Panc1 (cell line): ENCODE data around the gene ADD1. TPM values are rescaled to one million over a fixed set of nuclear protein-coding genes. Genes with fewer than 3 reads are reported as not detected.

Source experiments
- ATAC-seq: fragments of 200-7000 bp; cut with Tn5 transposase; 2 replicates; pipeline ENCODE4 v1.9.1; 2020; ENCODE audit warnings: mild to moderate bottlenecking, moderate library complexity
- BruUV-seq: library from RNA; stranded (reverse); fragments of 400-500 nt; replicated peaks from 2 replicates; lab custom pipeline; 2021; lab: Mats Ljungman, UMichigan
- CTCF ChIA-PET: fragments of 300-600 bp; sonication (Branson Sonifier 250); formaldehyde crosslinking; loops from one replicate; lab custom pipeline; 2022; ENCODE audit warnings: antibody characterized with exemption; lab: Charles Lee
- POLR2A ChIA-PET: fragments of 300-600 bp; sonication (Branson Sonifier 250); formaldehyde crosslinking; loops from one replicate; lab custom pipeline; 2022; ENCODE audit warnings: antibody characterized with exemption; lab: Charles Lee
- DNase-seq: peaks from one replicate; pipeline ENCODE4 v3.0.0-alpha.2; 2010; ENCODE audit warnings: low read depth, low spot score
- H3K27ac ChIP-seq: 2 replicates; pipeline ENCODE4 v1.5.1; 2011; ENCODE audit warnings: mild to moderate bottlenecking, low read length, inconsistent platforms
- H3K27me3 ChIP-seq: fragments of 200-500 bp; sonication (Bioruptor generic); 2 replicates; pipeline ENCODE4 v1.6.0; 2014; ENCODE audit warnings: low read length, inconsistent platforms; ENCODE audit not compliant: control insufficient read depth, insufficient read depth
- H3K36me3 ChIP-seq: fragments of 200-500 bp; sonication (Bioruptor generic); 2 replicates; pipeline ENCODE4 v1.5.1; 2014; ENCODE audit warnings: inconsistent platforms, mild to moderate bottlenecking, low read length, moderate library complexity; ENCODE audit not compliant: control insufficient read depth, insufficient read depth
- H3K4me1 ChIP-seq: 2 replicates; pipeline ENCODE4 v1.5.1; 2011; ENCODE audit warnings: inconsistent platforms, mild to moderate bottlenecking, low read length, moderate library complexity; ENCODE audit not compliant: control insufficient read depth, insufficient read depth
- H3K4me3 ChIP-seq, 2 experiments: 2 replicates each; pipeline ENCODE4 v1.5.1; 2011 to 2012; ENCODE audit warnings: low read depth in 2 of 2, low read length in 2 of 2, mild to moderate bottlenecking in 2 of 2, inconsistent platforms in 1 of 2, moderate library complexity in 1 of 2
- H3K9me3 ChIP-seq: fragments of 200-500 bp; sonication (Bioruptor generic); 2 replicates; pipeline ENCODE4 v1.5.1; 2014; ENCODE audit warnings: low read depth, mild to moderate bottlenecking, inconsistent platforms, low read length, moderate library complexity; ENCODE audit not compliant: control insufficient read depth, insufficient read depth
- in situ Hi-C: cut with HindIII; loops from 2 replicates; pipeline ENCODE4 v1.10.0; 2016; ENCODE audit warnings: low sequenced_read_pairs, low pct_unique_long_range_greater_than_20kb
- intact Hi-C: fragments of 100-400 bp; cut with micrococcal nuclease; formaldehyde crosslinking; loops from one replicate; pipeline ENCODE4 v1.10.0; 2022; ENCODE audit not compliant: unreplicated experiment
- total RNA-seq: library from RNA; stranded (reverse); gene quantifications from one replicate; pipeline ENCODE4 v1.2.1, GENCODE V29; 2021; ENCODE audit not compliant: unreplicated experiment
- TF ChIP-seq, protein P1 (sequence below), 2 experiments: IDR thresholded peaks; 2 replicates each; pipeline ENCODE4 v1.6.1; 2011 to 2012; ENCODE audit warnings: low read depth in 2 of 2, control low read depth in 1 of 2, low read length in 1 of 2, mild to moderate bottlenecking in 1 of 2, moderate library complexity in 1 of 2; ENCODE audit not compliant: insufficient read depth in 1 of 2
- TF ChIP-seq, protein P2 (sequence below): fragments of 450-650 bp; IDR thresholded peaks from 2 replicates; pipeline ENCODE4 v1.5.1; 2017; ENCODE audit warnings: mild to moderate bottlenecking

The ADD1 gene
- total RNA-seq, 1 experiment from 2014 or later = 158 TPM

DNA sequence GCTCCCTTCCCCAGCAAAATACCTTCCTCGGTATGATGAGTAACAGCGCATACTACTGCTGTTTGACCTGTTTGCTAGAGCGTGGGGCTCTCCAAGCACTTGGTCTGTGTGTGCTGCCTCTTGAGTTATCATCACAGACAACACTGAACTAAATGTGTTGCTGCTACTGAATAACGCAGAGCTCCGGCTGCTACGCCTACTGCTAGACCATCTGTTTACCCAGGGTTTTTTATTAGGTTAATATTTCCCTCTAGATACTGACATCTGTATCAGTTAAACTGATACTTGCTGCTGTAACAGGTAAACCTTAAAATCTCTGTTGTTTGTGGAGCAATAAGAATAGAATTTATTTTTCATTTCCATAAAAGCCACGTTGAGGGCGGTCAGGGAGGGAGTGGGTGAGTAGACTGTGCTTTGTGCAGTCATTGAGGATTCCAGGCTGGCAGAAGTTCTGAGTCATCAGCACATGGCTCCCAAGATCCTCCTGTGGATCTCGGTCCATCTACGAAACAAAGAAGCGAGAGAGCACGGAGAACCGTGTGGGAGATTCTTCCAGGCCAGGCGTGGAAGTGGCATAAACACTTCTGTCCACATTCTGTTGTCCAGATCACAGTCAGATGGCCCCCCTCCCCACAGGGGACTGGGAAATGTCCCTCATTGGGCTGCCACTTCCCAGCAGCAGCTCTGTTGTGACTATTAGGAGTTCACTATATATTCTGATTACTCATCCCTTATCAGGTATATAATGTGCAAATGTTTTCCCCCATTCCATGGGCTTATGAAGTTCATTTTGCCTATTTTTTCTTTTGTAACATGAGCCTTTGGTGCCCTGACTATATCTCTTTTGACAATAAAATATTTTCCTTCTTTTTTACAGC is 133.8 kb downstream of the ADD1 start:
- no peak for DNase-seq

More for the DNA sequence above, 133.8 kb downstream of the ADD1 start:
- no TSS peak for BruUV-seq
- no peaks in the 10 kb centered on the region for H3K9me3 ChIP-seq
- H3K4me1 ChIP-seq = no peaks in the 10 kb centered on the region
- intact Hi-C loops = no loop called here
- H3K36me3 ChIP-seq = no peaks in the 10 kb centered on the region
- H3K4me3 ChIP-seq = no peak overlapping the region
- CTCF ChIA-PET = interaction anchor here (0.6 kb wide), 2 partner anchors 61 to 166 kb away, joined by 4 to 5 read pairs; no protein-coding TSS in a partner anchor
- no peak for ATAC-seq
- POLR2A ChIA-PET = interaction anchor here (0.5 kb wide), 1 partner anchor 97 kb away, joined by 10 read pairs; the partner anchor contains the start of genes HTT and HTT-AS
- H3K27ac ChIP-seq = no peak overlapping the region
- in situ Hi-C loops = no loop called here
- H3K27me3 ChIP-seq = no peaks in the 10 kb centered on the region
- TF ChIP-seq, protein P1, sequence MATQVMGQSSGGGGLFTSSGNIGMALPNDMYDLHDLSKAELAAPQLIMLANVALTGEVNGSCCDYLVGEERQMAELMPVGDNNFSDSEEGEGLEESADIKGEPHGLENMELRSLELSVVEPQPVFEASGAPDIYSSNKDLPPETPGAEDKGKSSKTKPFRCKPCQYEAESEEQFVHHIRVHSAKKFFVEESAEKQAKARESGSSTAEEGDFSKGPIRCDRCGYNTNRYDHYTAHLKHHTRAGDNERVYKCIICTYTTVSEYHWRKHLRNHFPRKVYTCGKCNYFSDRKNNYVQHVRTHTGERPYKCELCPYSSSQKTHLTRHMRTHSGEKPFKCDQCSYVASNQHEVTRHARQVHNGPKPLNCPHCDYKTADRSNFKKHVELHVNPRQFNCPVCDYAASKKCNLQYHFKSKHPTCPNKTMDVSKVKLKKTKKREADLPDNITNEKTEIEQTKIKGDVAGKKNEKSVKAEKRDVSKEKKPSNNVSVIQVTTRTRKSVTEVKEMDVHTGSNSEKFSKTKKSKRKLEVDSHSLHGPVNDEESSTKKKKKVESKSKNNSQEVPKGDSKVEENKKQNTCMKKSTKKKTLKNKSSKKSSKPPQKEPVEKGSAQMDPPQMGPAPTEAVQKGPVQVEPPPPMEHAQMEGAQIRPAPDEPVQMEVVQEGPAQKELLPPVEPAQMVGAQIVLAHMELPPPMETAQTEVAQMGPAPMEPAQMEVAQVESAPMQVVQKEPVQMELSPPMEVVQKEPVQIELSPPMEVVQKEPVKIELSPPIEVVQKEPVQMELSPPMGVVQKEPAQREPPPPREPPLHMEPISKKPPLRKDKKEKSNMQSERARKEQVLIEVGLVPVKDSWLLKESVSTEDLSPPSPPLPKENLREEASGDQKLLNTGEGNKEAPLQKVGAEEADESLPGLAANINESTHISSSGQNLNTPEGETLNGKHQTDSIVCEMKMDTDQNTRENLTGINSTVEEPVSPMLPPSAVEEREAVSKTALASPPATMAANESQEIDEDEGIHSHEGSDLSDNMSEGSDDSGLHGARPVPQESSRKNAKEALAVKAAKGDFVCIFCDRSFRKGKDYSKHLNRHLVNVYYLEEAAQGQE (IDR thresholded peaks at IDR 0.05; ENCODE audit: insufficient read depth in 1 of 2, low read depth in 2 of 2, low read length in 1 of 2) = no peak
- TF ChIP-seq, protein P2, sequence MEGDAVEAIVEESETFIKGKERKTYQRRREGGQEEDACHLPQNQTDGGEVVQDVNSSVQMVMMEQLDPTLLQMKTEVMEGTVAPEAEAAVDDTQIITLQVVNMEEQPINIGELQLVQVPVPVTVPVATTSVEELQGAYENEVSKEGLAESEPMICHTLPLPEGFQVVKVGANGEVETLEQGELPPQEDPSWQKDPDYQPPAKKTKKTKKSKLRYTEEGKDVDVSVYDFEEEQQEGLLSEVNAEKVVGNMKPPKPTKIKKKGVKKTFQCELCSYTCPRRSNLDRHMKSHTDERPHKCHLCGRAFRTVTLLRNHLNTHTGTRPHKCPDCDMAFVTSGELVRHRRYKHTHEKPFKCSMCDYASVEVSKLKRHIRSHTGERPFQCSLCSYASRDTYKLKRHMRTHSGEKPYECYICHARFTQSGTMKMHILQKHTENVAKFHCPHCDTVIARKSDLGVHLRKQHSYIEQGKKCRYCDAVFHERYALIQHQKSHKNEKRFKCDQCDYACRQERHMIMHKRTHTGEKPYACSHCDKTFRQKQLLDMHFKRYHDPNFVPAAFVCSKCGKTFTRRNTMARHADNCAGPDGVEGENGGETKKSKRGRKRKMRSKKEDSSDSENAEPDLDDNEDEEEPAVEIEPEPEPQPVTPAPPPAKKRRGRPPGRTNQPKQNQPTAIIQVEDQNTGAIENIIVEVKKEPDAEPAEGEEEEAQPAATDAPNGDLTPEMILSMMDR = no peak

Other genes with a start within 250 kb of the ADD1 start
- 60.3 TPM for gene TNIP2, start 87.5 kb upstream of the ADD1 start, total RNA-seq
- 93.4 TPM for gene SH3BP2, start 50.8 kb upstream of the ADD1 start, total RNA-seq
- gene NOP14, start 119.6 kb downstream of the ADD1 start, total RNA-seq = 32.9 TPM
- 2.5 TPM for gene GRK4, start 119.7 kb downstream of the ADD1 start, total RNA-seq
- gene HTT-AS, start 230.7 kb downstream of the ADD1 start, total RNA-seq = not detected
- gene HTT, start 230.8 kb downstream of the ADD1 start, total RNA-seq = 24.7 TPM